GM23338 (cell line): ENCODE data around the gene KLK10. TPM values are rescaled to one million over a fixed set of nuclear protein-coding genes. Genes with fewer than 3 reads are reported as not detected.

Experiments
- ATAC-seq: fragments of 200-7000 bp; cut with Tn5 transposase; 3 replicates; pipeline ENCODE4 v1.9.1; 2020
- DNase-seq: peaks from one replicate; pipeline ENCODE4 v3.0.0-alpha.2; 2015; ENCODE audit warnings: low spot score
- H2AFZ ChIP-seq: fragments of 200-600 bp; sonication (generic); 2 replicates; pipeline ENCODE4 v1.8.0; 2016; ENCODE audit warnings: antibody characterized with exemption, mild to moderate bottlenecking, moderate library complexity
- H3F3A ChIP-seq: fragments of 200-600 bp; sonication (generic); replicated peaks from 2 replicates; pipeline ENCODE4 v1.8.0; 2017; ENCODE audit warnings: antibody characterized with exemption, mixed run types, low read depth
- H3K27ac ChIP-seq: fragments of 200-600 bp; sonication (generic); 2 replicates; pipeline ENCODE4 v1.6.1; 2016; ENCODE audit warnings: low read depth
- H3K27me3 ChIP-seq: fragments of 200-600 bp; sonication (generic); 2 replicates; pipeline ENCODE4 v1.8.0; 2016; ENCODE audit warnings: mild to moderate bottlenecking, mixed run types, moderate library complexity; ENCODE audit not compliant: insufficient read depth
- H3K36me3 ChIP-seq: fragments of 200-600 bp; sonication (generic); 2 replicates; pipeline ENCODE4 v1.8.0; 2016; ENCODE audit warnings: mild to moderate bottlenecking; ENCODE audit not compliant: insufficient read depth
- H3K4me1 ChIP-seq: fragments of 200-600 bp; sonication (generic); 2 replicates; pipeline ENCODE4 v1.8.0; 2016; ENCODE audit warnings: mild to moderate bottlenecking, moderate library complexity; ENCODE audit not compliant: insufficient read depth
- H3K4me2 ChIP-seq: fragments of 200-600 bp; sonication (generic); 2 replicates; pipeline ENCODE4 v1.7.1; 2017; ENCODE audit warnings: mixed run types
- H3K4me3 ChIP-seq: fragments of 200-600 bp; sonication (generic); 2 replicates; pipeline ENCODE4 v1.6.1; 2016; ENCODE audit warnings: mixed run types
- H3K79me2 ChIP-seq: fragments of 200-600 bp; sonication (generic); replicated peaks from 2 replicates; pipeline ENCODE4 v1.8.0; 2017; ENCODE audit warnings: mild to moderate bottlenecking; ENCODE audit not compliant: insufficient read depth
- H3K9me2 ChIP-seq: fragments of 200-600 bp; sonication (generic); 2 replicates; pipeline ENCODE4 v1.8.0; 2017; ENCODE audit not compliant: insufficient read depth
- H4K20me1 ChIP-seq: fragments of 200-600 bp; sonication (generic); replicated peaks from 2 replicates; pipeline ENCODE4 v1.8.0; 2017; ENCODE audit warnings: mild to moderate bottlenecking; ENCODE audit not compliant: insufficient read depth
- H3K27ac Mint-ChIP-seq: 2 replicates; pipeline ENCODE4 v1.8.0; 2020; ENCODE audit warnings: inconsistent platforms, mild to moderate bottlenecking, moderate library complexity, mixed read lengths
- H3K27me3 Mint-ChIP-seq: 3 replicates; pipeline ENCODE4 v1.8.0; 2022; ENCODE audit warnings: low read depth, mild to moderate bottlenecking, moderate library complexity, mixed read lengths, inconsistent platforms; ENCODE audit not compliant: insufficient read depth, poor library complexity
- H3K36me3 Mint-ChIP-seq: 3 replicates; pipeline ENCODE4 v1.8.0; 2021; ENCODE audit warnings: low read depth, mild to moderate bottlenecking, inconsistent platforms, moderate library complexity, mixed read lengths
- H3K4me1 Mint-ChIP-seq: 3 replicates; pipeline ENCODE4 v1.8.0; 2020; ENCODE audit warnings: mild to moderate bottlenecking, inconsistent platforms, mixed read lengths
- H3K4me3 Mint-ChIP-seq: 3 replicates; pipeline ENCODE4 v1.8.0; 2021; ENCODE audit warnings: moderate library complexity, mild to moderate bottlenecking, inconsistent platforms, mixed read lengths
- H3K9me3 Mint-ChIP-seq: 3 replicates; pipeline ENCODE4 v1.8.0; 2020; ENCODE audit warnings: moderate library complexity, mild to moderate bottlenecking, inconsistent platforms, mixed read lengths
- CREB1 ChIP-seq: fragments of 250-450 bp; sonication (Bioruptor Pico); IDR thresholded peaks from 2 replicates; pipeline ENCODE4 v1.5.0; 2020; ENCODE audit warnings: low read depth, mild to moderate bottlenecking, moderate library complexity
- EZH2 ChIP-seq: fragments of 200-600 bp; sonication (generic); IDR thresholded peaks from one replicate; pipeline ENCODE4 v1.8.0; 2017; ENCODE audit warnings: antibody characterized with exemption, mild to moderate bottlenecking, low read depth; ENCODE audit not compliant: unreplicated experiment
- EZH2phosphoT487 ChIP-seq: fragments of 200-600 bp; sonication (generic); IDR thresholded peaks from one replicate; pipeline ENCODE4 v1.8.1; 2018; ENCODE audit warnings: antibody characterized with exemption; ENCODE audit not compliant: unreplicated experiment
- JUNB ChIP-seq: IDR thresholded peaks from one replicate; pipeline ENCODE4 v1.6.1; 2016; ENCODE audit warnings: antibody characterized with exemption; ENCODE audit not compliant: unreplicated experiment
- NANOG ChIP-seq: IDR thresholded peaks from 2 replicates; pipeline ENCODE4 v1.6.1; 2016; ENCODE audit warnings: antibody characterized with exemption, borderline replicate concordance
- POLR2AphosphoS5 ChIP-seq: IDR thresholded peaks from 2 replicates; pipeline ENCODE4 v1.6.1; 2016; ENCODE audit warnings: antibody characterized with exemption, low read depth
- STAT1 ChIP-seq: IDR thresholded peaks from one replicate; pipeline ENCODE4 v1.6.1; 2016; ENCODE audit warnings: antibody characterized with exemption; ENCODE audit not compliant: unreplicated experiment
- ZNF114 ChIP-seq: fragments of 250-450 bp; sonication (Bioruptor Pico); IDR thresholded peaks from 2 replicates; pipeline ENCODE4 v1.5.0; 2020; ENCODE audit warnings: mild to moderate bottlenecking, moderate library complexity
- ZNF331 ChIP-seq: fragments of 250-450 bp; sonication (Bioruptor Pico); IDR thresholded peaks from 2 replicates; pipeline ENCODE4 v1.5.0; 2020; ENCODE audit warnings: low read depth, mild to moderate bottlenecking, moderate library complexity
- polyA plus RNA-seq: library from polyadenylated mRNA; unstranded; fragments of >200 nt; fragmentation: Nextera tagmentation; extraction: Ambion mirVana; gene quantifications from 2 replicates; pipeline ENCODE4 v1.2.1, GENCODE V29; 2016
- total RNA-seq: library from RNA; depleted of rRNA; stranded (reverse); fragments of >200 nt; shearing (Covaris generic); gene quantifications from 2 replicates; pipeline ENCODE4 v1.2.3, GENCODE V29; 2014
- TF ChIP-seq, protein P1 (sequence below): fragments of 250-450 bp; sonication (Bioruptor Pico); IDR thresholded peaks from 2 replicates; pipeline ENCODE4 v1.5.0; 2020; ENCODE audit warnings: mild to moderate bottlenecking, moderate library complexity
- TF ChIP-seq, protein P2 (sequence below), 2 experiments: fragments of 200-600 bp in 1 of 2; sonication (generic) in 1 of 2; conservative IDR thresholded peaks; 2 replicates each; pipeline versions ENCODE4 v1.5.1 to v1.6.1; 2016 to 2017; ENCODE audit warnings: antibody characterized with exemption in 2 of 2, low read depth in 2 of 2, mild to moderate bottlenecking in 2 of 2, moderate library complexity in 1 of 2
- TF ChIP-seq, protein P3 (sequence below): IDR thresholded peaks from 2 replicates; pipeline ENCODE4 v1.6.1; 2016; ENCODE audit warnings: antibody characterized with exemption
- TF ChIP-seq, protein P4 (sequence below): IDR thresholded peaks from one replicate; pipeline ENCODE4 v1.6.1; 2018; ENCODE audit warnings: antibody characterized with exemption; ENCODE audit not compliant: unreplicated experiment

Gene KLK10
- total and polyA plus RNA-seq, 2 experiments from 2014 or later, result 6.1 to 6.6 TPM

DNA sequence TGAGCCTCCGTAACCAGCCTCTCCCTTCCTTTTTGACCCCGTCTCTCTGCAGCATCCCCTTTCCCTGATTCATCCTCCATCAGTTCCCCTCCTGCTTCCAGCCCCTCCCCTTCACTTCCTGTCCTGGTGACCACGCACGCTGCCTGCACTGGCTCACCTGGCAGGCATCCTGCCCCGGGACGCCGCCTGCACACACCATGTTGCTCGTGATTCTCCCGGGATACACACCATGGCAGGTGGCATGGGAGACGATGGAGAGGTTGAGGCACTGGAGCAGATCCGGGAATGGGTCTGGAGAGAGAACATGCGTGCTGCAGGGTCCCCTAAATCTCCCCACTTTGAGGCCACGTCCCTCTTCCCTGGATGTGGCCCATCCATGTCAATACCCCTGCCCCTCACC is 11.1 kb upstream of the KLK10 start:
- no peak for TF ChIP-seq JUNB
- no peak for TF ChIP-seq EZH2
- no peak for TF ChIP-seq EZH2phosphoT487
- TF ChIP-seq, protein P1, sequence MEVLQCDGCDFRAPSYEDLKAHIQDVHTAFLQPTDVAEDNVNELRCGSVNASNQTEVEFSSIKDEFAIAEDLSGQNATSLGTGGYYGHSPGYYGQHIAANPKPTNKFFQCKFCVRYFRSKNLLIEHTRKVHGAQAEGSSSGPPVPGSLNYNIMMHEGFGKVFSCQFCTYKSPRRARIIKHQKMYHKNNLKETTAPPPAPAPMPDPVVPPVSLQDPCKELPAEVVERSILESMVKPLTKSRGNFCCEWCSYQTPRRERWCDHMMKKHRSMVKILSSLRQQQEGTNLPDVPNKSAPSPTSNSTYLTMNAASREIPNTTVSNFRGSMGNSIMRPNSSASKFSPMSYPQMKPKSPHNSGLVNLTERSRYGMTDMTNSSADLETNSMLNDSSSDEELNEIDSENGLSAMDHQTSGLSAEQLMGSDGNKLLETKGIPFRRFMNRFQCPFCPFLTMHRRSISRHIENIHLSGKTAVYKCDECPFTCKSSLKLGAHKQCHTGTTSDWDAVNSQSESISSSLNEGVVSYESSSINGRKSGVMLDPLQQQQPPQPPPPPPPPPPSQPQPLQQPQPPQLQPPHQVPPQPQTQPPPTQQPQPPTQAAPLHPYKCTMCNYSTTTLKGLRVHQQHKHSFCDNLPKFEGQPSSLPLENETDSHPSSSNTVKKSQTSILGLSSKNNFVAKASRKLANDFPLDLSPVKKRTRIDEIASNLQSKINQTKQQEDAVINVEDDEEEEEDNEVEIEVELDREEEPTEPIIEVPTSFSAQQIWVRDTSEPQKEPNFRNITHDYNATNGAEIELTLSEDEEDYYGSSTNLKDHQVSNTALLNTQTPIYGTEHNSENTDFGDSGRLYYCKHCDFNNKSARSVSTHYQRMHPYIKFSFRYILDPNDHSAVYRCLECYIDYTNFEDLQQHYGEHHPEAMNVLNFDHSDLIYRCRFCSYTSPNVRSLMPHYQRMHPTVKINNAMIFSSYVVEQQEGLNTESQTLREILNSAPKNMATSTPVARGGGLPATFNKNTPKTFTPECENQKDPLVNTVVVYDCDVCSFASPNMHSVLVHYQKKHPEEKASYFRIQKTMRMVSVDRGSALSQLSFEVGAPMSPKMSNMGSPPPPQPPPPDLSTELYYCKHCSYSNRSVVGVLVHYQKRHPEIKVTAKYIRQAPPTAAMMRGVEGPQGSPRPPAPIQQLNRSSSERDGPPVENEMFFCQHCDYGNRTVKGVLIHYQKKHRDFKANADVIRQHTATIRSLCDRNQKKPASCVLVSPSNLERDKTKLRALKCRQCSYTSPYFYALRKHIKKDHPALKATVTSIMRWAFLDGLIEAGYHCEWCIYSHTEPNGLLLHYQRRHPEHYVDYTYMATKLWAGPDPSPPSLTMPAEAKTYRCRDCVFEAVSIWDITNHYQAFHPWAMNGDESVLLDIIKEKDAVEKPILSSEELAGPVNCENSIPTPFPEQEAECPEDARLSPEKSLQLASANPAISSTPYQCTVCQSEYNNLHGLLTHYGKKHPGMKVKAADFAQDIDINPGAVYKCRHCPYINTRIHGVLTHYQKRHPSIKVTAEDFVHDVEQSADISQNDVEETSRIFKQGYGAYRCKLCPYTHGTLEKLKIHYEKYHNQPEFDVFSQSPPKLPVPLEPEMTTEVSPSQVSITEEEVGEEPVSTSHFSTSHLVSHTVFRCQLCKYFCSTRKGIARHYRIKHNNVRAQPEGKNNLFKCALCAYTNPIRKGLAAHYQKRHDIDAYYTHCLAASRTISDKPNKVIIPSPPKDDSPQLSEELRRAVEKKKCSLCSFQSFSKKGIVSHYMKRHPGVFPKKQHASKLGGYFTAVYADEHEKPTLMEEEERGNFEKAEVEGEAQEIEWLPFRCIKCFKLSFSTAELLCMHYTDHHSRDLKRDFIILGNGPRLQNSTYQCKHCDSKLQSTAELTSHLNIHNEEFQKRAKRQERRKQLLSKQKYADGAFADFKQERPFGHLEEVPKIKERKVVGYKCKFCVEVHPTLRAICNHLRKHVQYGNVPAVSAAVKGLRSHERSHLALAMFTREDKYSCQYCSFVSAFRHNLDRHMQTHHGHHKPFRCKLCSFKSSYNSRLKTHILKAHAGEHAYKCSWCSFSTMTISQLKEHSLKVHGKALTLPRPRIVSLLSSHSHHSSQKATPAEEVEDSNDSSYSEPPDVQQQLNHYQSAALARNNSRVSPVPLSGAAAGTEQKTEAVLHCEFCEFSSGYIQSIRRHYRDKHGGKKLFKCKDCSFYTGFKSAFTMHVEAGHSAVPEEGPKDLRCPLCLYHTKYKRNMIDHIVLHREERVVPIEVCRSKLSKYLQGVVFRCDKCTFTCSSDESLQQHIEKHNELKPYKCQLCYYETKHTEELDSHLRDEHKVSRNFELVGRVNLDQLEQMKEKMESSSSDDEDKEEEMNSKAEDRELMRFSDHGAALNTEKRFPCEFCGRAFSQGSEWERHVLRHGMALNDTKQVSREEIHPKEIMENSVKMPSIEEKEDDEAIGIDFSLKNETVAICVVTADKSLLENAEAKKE (CRISPR knock-in tag), result no peak
- TF ChIP-seq ZNF331 (CRISPR knock-in tag), result no peak
- no peak for TF ChIP-seq STAT1
- no peak for TF ChIP-seq CREB1 (CRISPR knock-in tag)
- TF ChIP-seq, protein P2, sequence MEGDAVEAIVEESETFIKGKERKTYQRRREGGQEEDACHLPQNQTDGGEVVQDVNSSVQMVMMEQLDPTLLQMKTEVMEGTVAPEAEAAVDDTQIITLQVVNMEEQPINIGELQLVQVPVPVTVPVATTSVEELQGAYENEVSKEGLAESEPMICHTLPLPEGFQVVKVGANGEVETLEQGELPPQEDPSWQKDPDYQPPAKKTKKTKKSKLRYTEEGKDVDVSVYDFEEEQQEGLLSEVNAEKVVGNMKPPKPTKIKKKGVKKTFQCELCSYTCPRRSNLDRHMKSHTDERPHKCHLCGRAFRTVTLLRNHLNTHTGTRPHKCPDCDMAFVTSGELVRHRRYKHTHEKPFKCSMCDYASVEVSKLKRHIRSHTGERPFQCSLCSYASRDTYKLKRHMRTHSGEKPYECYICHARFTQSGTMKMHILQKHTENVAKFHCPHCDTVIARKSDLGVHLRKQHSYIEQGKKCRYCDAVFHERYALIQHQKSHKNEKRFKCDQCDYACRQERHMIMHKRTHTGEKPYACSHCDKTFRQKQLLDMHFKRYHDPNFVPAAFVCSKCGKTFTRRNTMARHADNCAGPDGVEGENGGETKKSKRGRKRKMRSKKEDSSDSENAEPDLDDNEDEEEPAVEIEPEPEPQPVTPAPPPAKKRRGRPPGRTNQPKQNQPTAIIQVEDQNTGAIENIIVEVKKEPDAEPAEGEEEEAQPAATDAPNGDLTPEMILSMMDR (conservative IDR thresholded peaks at IDR 0.05; ENCODE audit: low read depth in 2 of 2), result no peak
- TF ChIP-seq, protein P3, sequence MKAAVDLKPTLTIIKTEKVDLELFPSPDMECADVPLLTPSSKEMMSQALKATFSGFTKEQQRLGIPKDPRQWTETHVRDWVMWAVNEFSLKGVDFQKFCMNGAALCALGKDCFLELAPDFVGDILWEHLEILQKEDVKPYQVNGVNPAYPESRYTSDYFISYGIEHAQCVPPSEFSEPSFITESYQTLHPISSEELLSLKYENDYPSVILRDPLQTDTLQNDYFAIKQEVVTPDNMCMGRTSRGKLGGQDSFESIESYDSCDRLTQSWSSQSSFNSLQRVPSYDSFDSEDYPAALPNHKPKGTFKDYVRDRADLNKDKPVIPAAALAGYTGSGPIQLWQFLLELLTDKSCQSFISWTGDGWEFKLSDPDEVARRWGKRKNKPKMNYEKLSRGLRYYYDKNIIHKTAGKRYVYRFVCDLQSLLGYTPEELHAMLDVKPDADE, result no peak
- TF ChIP-seq ZNF114 (CRISPR knock-in tag), result no peak
- TF ChIP-seq, protein P4, sequence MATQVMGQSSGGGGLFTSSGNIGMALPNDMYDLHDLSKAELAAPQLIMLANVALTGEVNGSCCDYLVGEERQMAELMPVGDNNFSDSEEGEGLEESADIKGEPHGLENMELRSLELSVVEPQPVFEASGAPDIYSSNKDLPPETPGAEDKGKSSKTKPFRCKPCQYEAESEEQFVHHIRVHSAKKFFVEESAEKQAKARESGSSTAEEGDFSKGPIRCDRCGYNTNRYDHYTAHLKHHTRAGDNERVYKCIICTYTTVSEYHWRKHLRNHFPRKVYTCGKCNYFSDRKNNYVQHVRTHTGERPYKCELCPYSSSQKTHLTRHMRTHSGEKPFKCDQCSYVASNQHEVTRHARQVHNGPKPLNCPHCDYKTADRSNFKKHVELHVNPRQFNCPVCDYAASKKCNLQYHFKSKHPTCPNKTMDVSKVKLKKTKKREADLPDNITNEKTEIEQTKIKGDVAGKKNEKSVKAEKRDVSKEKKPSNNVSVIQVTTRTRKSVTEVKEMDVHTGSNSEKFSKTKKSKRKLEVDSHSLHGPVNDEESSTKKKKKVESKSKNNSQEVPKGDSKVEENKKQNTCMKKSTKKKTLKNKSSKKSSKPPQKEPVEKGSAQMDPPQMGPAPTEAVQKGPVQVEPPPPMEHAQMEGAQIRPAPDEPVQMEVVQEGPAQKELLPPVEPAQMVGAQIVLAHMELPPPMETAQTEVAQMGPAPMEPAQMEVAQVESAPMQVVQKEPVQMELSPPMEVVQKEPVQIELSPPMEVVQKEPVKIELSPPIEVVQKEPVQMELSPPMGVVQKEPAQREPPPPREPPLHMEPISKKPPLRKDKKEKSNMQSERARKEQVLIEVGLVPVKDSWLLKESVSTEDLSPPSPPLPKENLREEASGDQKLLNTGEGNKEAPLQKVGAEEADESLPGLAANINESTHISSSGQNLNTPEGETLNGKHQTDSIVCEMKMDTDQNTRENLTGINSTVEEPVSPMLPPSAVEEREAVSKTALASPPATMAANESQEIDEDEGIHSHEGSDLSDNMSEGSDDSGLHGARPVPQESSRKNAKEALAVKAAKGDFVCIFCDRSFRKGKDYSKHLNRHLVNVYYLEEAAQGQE, result no peak
- no peak for TF ChIP-seq POLR2AphosphoS5
- TF ChIP-seq NANOG, result no peak
- H3K9me2 ChIP-seq, result peaks cover 7% of the 10 kb centered on the region; the same call in 1 of the 2 replicates
- H3K27me3 ChIP-seq, result no peaks in the 10 kb centered on the region
- no peak overlapping the region for H3K27ac ChIP-seq
- peaks cover 32% of the 10 kb centered on the region for H3K4me1 Mint-ChIP-seq
- H3K27ac Mint-ChIP-seq, result no peak overlapping the region
- H3K9me3 Mint-ChIP-seq, result no peaks in the 10 kb centered on the region; the same call in 2 of the 3 replicates
- H3F3A ChIP-seq, result no peaks in the 10 kb centered on the region
- H3K27me3 Mint-ChIP-seq, result peaks cover 18% of the 10 kb centered on the region
- no peak for ATAC-seq
- peaks cover 5% of the 10 kb centered on the region for H3K4me1 ChIP-seq
- H3K36me3 Mint-ChIP-seq, result peaks cover 3% of the 10 kb centered on the region; the same call in 1 of the 3 replicates
- H3K4me2 ChIP-seq, result no peak overlapping the region
- H3K79me2 ChIP-seq, result no peaks in the 10 kb centered on the region
- H3K4me3 ChIP-seq, result no peak overlapping the region
- no peak overlapping the region; the same call in 2 of the 3 replicates for H3K4me3 Mint-ChIP-seq
- no peaks in the 10 kb centered on the region for H4K20me1 ChIP-seq
- H2AFZ ChIP-seq, result 0 out of 2 replicates have a peak overlapping the region, but pooled peaks have one; percentile 10
- no peaks in the 10 kb centered on the region for H3K36me3 ChIP-seq
- peak; percentile 37 for DNase-seq
